Measurements from ENCODE around the gene TMA16.
A peak's percentile ranks its signal among the peaks of the same experiment; 100 is the strongest.

TMA16 gene

GRCh38 chr4:163485589-163485988, 8.9 kb upstream of the TMA16 start:
- Mint-ChIP-seq H3K36me3 (ENCODE audit: insufficient read depth) (no peaks in the 10 kb centered on the region), H3K4me1 (ENCODE audit: low read depth in 2 of 2) (no peaks in the 10 kb centered on the region), H3K9me3 (no peaks in the 10 kb centered on the region), H3K27me3 (peaks cover 11 to 17% of the 10 kb centered on the region in 2 donors), H3K27ac (no peak overlapping the region), H3K4me3 (no peak overlapping the region)
- ATAC-seq (replicated peaks) (no peak), DNase-seq (no peak)

- Mint-ChIP-seq H3K36me3 (ENCODE audit: insufficient read depth) (no peaks in the 10 kb centered on the region), H3K4me3 (no peak overlapping the region), H3K27ac (no peak overlapping the region), H3K27me3 (peaks cover 11 to 19% of the 10 kb centered on the region in 2 donors), H3K4me1 (ENCODE audit: low read depth in 2 of 2) (no peaks in the 10 kb centered on the region), H3K9me3 (no peaks in the 10 kb centered on the region)
- ATAC-seq (replicated peaks) (no peak), DNase-seq (no peak)
These were observed 8.2 kb upstream of the TMA16 start for GRCh38 chr4:163486321-163486720.

GRCh38 chr4:163489929-163490328, 4.6 kb upstream of the TMA16 start:
- Mint-ChIP-seq H3K4me1 (ENCODE audit: low read depth in 2 of 2) (peaks cover 4 to 5% of the 10 kb centered on the region in 2 donors), H3K36me3 (ENCODE audit: insufficient read depth) (peaks cover 13% of the 10 kb centered on the region), H3K27ac (no peak overlapping the region), H3K9me3 (no peaks in the 10 kb centered on the region), H3K27me3 (peaks cover 11 to 19% of the 10 kb centered on the region in 2 donors), H3K4me3 (no peak overlapping the region)
- DNase-seq (no peak), ATAC-seq (replicated peaks) (no peak)

- Mint-ChIP-seq H3K36me3 (ENCODE audit: insufficient read depth) (peaks cover 16% of the 10 kb centered on the region), H3K4me1 (ENCODE audit: low read depth in 2 of 2) (peaks cover 23 to 28% of the 10 kb centered on the region in 2 donors), H3K4me3 (peak overlapping the region; percentile 95 to 96), H3K27me3 (peaks cover 5 to 14% of the 10 kb centered on the region in 2 donors), H3K9me3 (no peaks in the 10 kb centered on the region), H3K27ac (no peak overlapping the region)
- ATAC-seq (replicated peaks) = no peak
- DNase-seq = no peak
These were observed 1.5 kb upstream of the TMA16 start for GRCh38 chr4:163492951-163493504.

- Mint-ChIP-seq H3K4me3 (peak overlapping the region; percentile 95 to 96), H3K36me3 (ENCODE audit: insufficient read depth) (peaks cover 16% of the 10 kb centered on the region), H3K27ac (peak overlapping the region; percentile 96), H3K9me3 (no peaks in the 10 kb centered on the region), H3K27me3 (peaks cover 0 to 9% of the 10 kb centered on the region in 2 donors), H3K4me1 (ENCODE audit: low read depth in 2 of 2) (peaks cover 23 to 28% of the 10 kb centered on the region in 2 donors)
- ATAC-seq (replicated peaks) (no peak), DNase-seq (no peak)
These were observed 689 bp upstream of the TMA16 start for GRCh38 chr4:163493643-163494359.

- Mint-ChIP-seq H3K27me3 (no peaks in the 10 kb centered on the region), H3K36me3 (ENCODE audit: insufficient read depth) (peaks cover 16% of the 10 kb centered on the region), H3K4me1 (ENCODE audit: low read depth in 2 of 2) (peaks cover 24 to 34% of the 10 kb centered on the region in 2 donors), H3K9me3 (no peaks in the 10 kb centered on the region), H3K4me3 (peak overlapping the region; percentile 95 to 96), H3K27ac (peak overlapping the region; percentile 96)
- ATAC-seq (replicated peaks) (no peak), DNase-seq (no peak)
These were observed 1.4 kb downstream of the TMA16 start for GRCh38 chr4:163495900-163496299.

- Mint-ChIP-seq H3K4me3 (no peak overlapping the region), H3K27ac (no peak overlapping the region), H3K27me3 (no peaks in the 10 kb centered on the region), H3K4me1 (ENCODE audit: low read depth in 2 of 2) (peaks cover 30 to 43% of the 10 kb centered on the region in 2 donors), H3K36me3 (ENCODE audit: insufficient read depth) (no peaks in the 10 kb centered on the region), H3K9me3 (no peaks in the 10 kb centered on the region)
- no peak for ATAC-seq (replicated peaks)
- DNase-seq = no peak
These were observed 6.1 kb downstream of the TMA16 start for GRCh38 chr4:163500586-163500985.

GRCh38 chr4:163505374-163505773, 10.9 kb downstream of the TMA16 start:
- ATAC-seq (replicated peaks) = no peak
- Mint-ChIP-seq H3K4me3 (no peak overlapping the region), H3K27ac (no peak overlapping the region), H3K36me3 (ENCODE audit: insufficient read depth) (peaks cover 11% of the 10 kb centered on the region), H3K4me1 (ENCODE audit: low read depth in 2 of 2) (peaks cover 18 to 33% of the 10 kb centered on the region in 2 donors), H3K9me3 (no peaks in the 10 kb centered on the region), H3K27me3 (no peaks in the 10 kb centered on the region)
- DNase-seq = no peak

- Mint-ChIP-seq H3K36me3 (ENCODE audit: insufficient read depth) (peaks cover 64% of the 10 kb centered on the region), H3K4me3 (no peak overlapping the region), H3K9me3 (no peaks in the 10 kb centered on the region), H3K27ac (no peak overlapping the region), H3K4me1 (ENCODE audit: low read depth in 2 of 2) (no peaks in the 10 kb centered on the region), H3K27me3 (no peaks in the 10 kb centered on the region)
- ATAC-seq (replicated peaks) = no peak
- DNase-seq = no peak
These were observed 20.7 kb downstream of the TMA16 start for GRCh38 chr4:163515198-163515597.

- ATAC-seq (replicated peaks) = no peak
- Mint-ChIP-seq H3K27ac (peak overlapping the region in 1 of 2 donors; percentile 57), H3K27me3 (no peaks in the 10 kb centered on the region), H3K9me3 (no peaks in the 10 kb centered on the region), H3K4me3 (no peak overlapping the region), H3K36me3 (ENCODE audit: insufficient read depth) (peaks cover 34% of the 10 kb centered on the region), H3K4me1 (ENCODE audit: low read depth in 2 of 2) (no peaks in the 10 kb centered on the region)
- DNase-seq = no peak
These were observed 29.4 kb downstream of the TMA16 start for GRCh38 chr4:163523791-163524365.

- H3K27me3 Mint-ChIP-seq = no peaks in the 10 kb centered on the region
- H3K27ac Mint-ChIP-seq = no peak overlapping the region
- no peak overlapping the region for H3K4me3 Mint-ChIP-seq
- H3K9me3 Mint-ChIP-seq = no peaks in the 10 kb centered on the region
- H3K36me3 Mint-ChIP-seq (ENCODE audit: insufficient read depth) = peaks cover 26% of the 10 kb centered on the region
- no peaks in the 10 kb centered on the region for H3K4me1 Mint-ChIP-seq (ENCODE audit: low read depth in 2 of 2)
- no peak for DNase-seq
- no peak for ATAC-seq (replicated peaks)
These were observed 31.5 kb downstream of the TMA16 start for GRCh38 chr4:163525982-163526381.

- peaks cover 27% of the 10 kb centered on the region for H3K36me3 Mint-ChIP-seq (ENCODE audit: insufficient read depth)
- no peaks in the 10 kb centered on the region for H3K9me3 Mint-ChIP-seq
- no peak overlapping the region for H3K4me3 Mint-ChIP-seq
- no peak overlapping the region for H3K27ac Mint-ChIP-seq
- H3K4me1 Mint-ChIP-seq (ENCODE audit: low read depth in 2 of 2) = no peaks in the 10 kb centered on the region
- ATAC-seq (replicated peaks) (no peak), DNase-seq (no peak)
- H3K27me3 Mint-ChIP-seq = no peaks in the 10 kb centered on the region
These were observed 32.7 kb downstream of the TMA16 start for GRCh38 chr4:163527172-163527571.

- DNase-seq (no peak), ATAC-seq (replicated peaks) (no peak)
- no peaks in the 10 kb centered on the region for H3K4me1 Mint-ChIP-seq (ENCODE audit: low read depth in 2 of 2)
- no peak overlapping the region for H3K27ac Mint-ChIP-seq
- no peaks in the 10 kb centered on the region for H3K27me3 Mint-ChIP-seq
- peaks cover 22% of the 10 kb centered on the region for H3K36me3 Mint-ChIP-seq (ENCODE audit: insufficient read depth)
- no peaks in the 10 kb centered on the region for H3K9me3 Mint-ChIP-seq
- no peak overlapping the region for H3K4me3 Mint-ChIP-seq
These were observed 34.2 kb downstream of the TMA16 start for GRCh38 chr4:163528653-163529052.

GRCh38 chr4:163534056-163534455, 39.6 kb downstream of the TMA16 start:
- DNase-seq = no peak
- H3K9me3 Mint-ChIP-seq = no peaks in the 10 kb centered on the region
- H3K36me3 Mint-ChIP-seq (ENCODE audit: insufficient read depth) = peaks cover 10% of the 10 kb centered on the region
- no peaks in the 10 kb centered on the region for H3K4me1 Mint-ChIP-seq (ENCODE audit: low read depth in 2 of 2)
- ATAC-seq (replicated peaks) = no peak
- H3K27me3 Mint-ChIP-seq = no peaks in the 10 kb centered on the region
- no peak overlapping the region for H3K4me3 Mint-ChIP-seq
- H3K27ac Mint-ChIP-seq = no peak overlapping the region

All from effector memory CD8-positive, alpha-beta T cell (primary cell).